Ureter (tissue), 1 donor: Measurements from ENCODE around the gene SAMD5. TPM values are rescaled to one million over a fixed set of nuclear protein-coding genes. Genes with fewer than 3 reads are reported as not detected.
"Not testable (repeated sequence)": the region's sequence is repeated elsewhere in the genome, so short reads cannot be mapped to it uniquely, and the experiment has no call there.

Experiments used
- DNase-seq: peaks from one replicate; pipeline ENCODE4 v3.0.0-alpha.2; 2020; ENCODE audit warnings: low spot score
- total RNA-seq: library from RNA; stranded (reverse); gene quantifications from one replicate; pipeline ENCODE4 v1.2.4, GENCODE V29; 2023
- donor health status: DM: yes; HTN: yes; CAD: no.

The SAMD5 gene
- total RNA-seq, 1 donor from 2014 or later, result 4.8 TPM

GRCh38 chr6:147528511-147529145 lies 20.1 kb downstream of the SAMD5 start:
- DNase-seq, result no peak

GRCh38 chr6:147530132-147531060 lies 21.9 kb downstream of the SAMD5 start:
- DNase-seq, result no peak

GRCh38 chr6:147531321-147531720 lies 22.8 kb downstream of the SAMD5 start:
- no peak for DNase-seq

- DNase-seq, result no peak
These were observed 25.8 kb downstream of the SAMD5 start for GRCh38 chr6:147534116-147534860.

GRCh38 chr6:147538821-147539220 lies 30.3 kb downstream of the SAMD5 start:
- DNase-seq, result no peak

- no peak for DNase-seq
These were observed 31.6 kb downstream of the SAMD5 start for GRCh38 chr6:147540075-147540474.

- not testable (repeated sequence) for DNase-seq
These were observed 33.9 kb downstream of the SAMD5 start for GRCh38 chr6:147542436-147542835.

GRCh38 chr6:147544420-147544819 lies 35.9 kb downstream of the SAMD5 start:
- DNase-seq, result no peak

- no peak for DNase-seq
These were observed 38.2 kb downstream of the SAMD5 start for GRCh38 chr6:147546501-147547368.

- DNase-seq, result no peak
These were observed 38.9 kb downstream of the SAMD5 start for GRCh38 chr6:147547369-147547902.

GRCh38 chr6:147548921-147549475 lies 40.5 kb downstream of the SAMD5 start:
- no peak for DNase-seq

- no peak for DNase-seq
These were observed 41.0 kb downstream of the SAMD5 start for GRCh38 chr6:147549531-147549930.

GRCh38 chr6:147551976-147552375 lies 43.5 kb downstream of the SAMD5 start:
- no peak for DNase-seq

- DNase-seq, result no peak
These were observed 44.6 kb downstream of the SAMD5 start for GRCh38 chr6:147553099-147553498.

- no peak for DNase-seq
These were observed 45.8 kb downstream of the SAMD5 start for GRCh38 chr6:147554281-147554680.

GRCh38 chr6:147559006-147559405 lies 50.5 kb downstream of the SAMD5 start:
- no peak for DNase-seq

- DNase-seq, result no peak
These were observed 52.2 kb downstream of the SAMD5 start for GRCh38 chr6:147560670-147561069.

GRCh38 chr6:147561726-147562125 lies 53.2 kb downstream of the SAMD5 start:
- DNase-seq, result no peak

GRCh38 chr6:147563472-147563871 lies 55.0 kb downstream of the SAMD5 start:
- DNase-seq, result no peak

- no peak for DNase-seq
These were observed 56.1 kb downstream of the SAMD5 start for GRCh38 chr6:147564556-147564955.
